Natural killer cell (primary cell): ENCODE results near the gene USP14. TPM values are rescaled to one million over a fixed set of nuclear protein-coding genes. Genes with fewer than 3 reads are reported as not detected.

Source experiments
- ATAC-seq, 3 donors: fragments of 150-1000 bp in 2 of 3; fragments of 200-7000 bp in 1 of 3; cut with Tn5 transposase; 1 replicate in 1 of 3; 2 replicates in 2 of 3; pipeline ENCODE4 v1.10.0; 2021; ENCODE audit warnings: mild to moderate bottlenecking in 2 of 3, moderate library complexity in 2 of 3
- DNase-seq, 2 donors: peaks; one replicate each; pipeline versions ENCODE4 v3.0.0 to v3.0.0-alpha.2; 2013 to 2021; ENCODE audit warnings: mixed read lengths in 1 of 2
- H3K27ac ChIP-seq: one replicate; pipeline ENCODE4 v1.5.1; 2013; ENCODE audit warnings: mild to moderate bottlenecking, low read length
- H3K27me3 ChIP-seq: one replicate; pipeline ENCODE4 v1.6.1; 2013; ENCODE audit warnings: low read length; ENCODE audit not compliant: control insufficient read depth, insufficient read depth
- H3K36me3 ChIP-seq: one replicate; pipeline ENCODE4 v1.6.1; 2013; ENCODE audit warnings: low read length; ENCODE audit not compliant: control insufficient read depth, insufficient read depth
- H3K4me1 ChIP-seq: one replicate; pipeline ENCODE4 v1.6.1; 2013; ENCODE audit warnings: low read length; ENCODE audit not compliant: control insufficient read depth, insufficient read depth
- H3K4me3 ChIP-seq: one replicate; pipeline ENCODE4 v1.5.1; 2013; ENCODE audit warnings: low read length
- H3K9me3 ChIP-seq: one replicate; pipeline ENCODE4 v1.6.1; 2013; ENCODE audit warnings: low read length; ENCODE audit not compliant: control insufficient read depth, insufficient read depth
- H3K27ac Mint-ChIP-seq, 2 donors: one replicate each; pipeline ENCODE4 v1.8.0; 2022; ENCODE audit warnings: mild to moderate bottlenecking in 2 of 2, mixed read lengths in 2 of 2, moderate library complexity in 1 of 2
- H3K27me3 Mint-ChIP-seq, 2 donors: one replicate each; pipeline ENCODE4 v1.8.0; 2022; ENCODE audit warnings: low read depth in 2 of 2, mixed read lengths in 2 of 2
- H3K36me3 Mint-ChIP-seq: one replicate; pipeline ENCODE4 v1.8.0; 2022; ENCODE audit warnings: mixed read lengths
- H3K4me1 Mint-ChIP-seq, 2 donors: one replicate each; pipeline ENCODE4 v1.8.0; 2022; ENCODE audit warnings: mixed read lengths in 2 of 2
- H3K4me3 Mint-ChIP-seq: one replicate; pipeline ENCODE4 v1.8.0; 2022; ENCODE audit warnings: mild to moderate bottlenecking, moderate library complexity, mixed read lengths
- H3K9me3 Mint-ChIP-seq, 2 donors: one replicate each; pipeline ENCODE4 v1.8.0; 2022; ENCODE audit warnings: mixed read lengths in 2 of 2
- WGBS: methylation state at CpG from one replicate; pipeline ENCODE4 v1.1.7; 2013; ENCODE audit warnings: missing lambda C conversion rate; ENCODE audit not compliant: insufficient coverage; 5-methylcytosine and 5-hydroxymethylcytosine counted together
- intact Hi-C: fragments of 100-400 bp; cut with micrococcal nuclease; formaldehyde crosslinking; loops from one replicate; pipeline ENCODE4 v1.14.2; 2022
- total RNA-seq, 4 donors: library from RNA; stranded (reverse); fragments of 120-200 nt in 1 of 4; gene quantifications; one replicate each; pipeline versions ENCODE4 v1.2.3 to v1.2.4, GENCODE V29; 2013 to 2022
- TF ChIP-seq, protein P1 (sequence below): fragments of 200-600 bp; IDR thresholded peaks from one replicate; pipeline ENCODE4 v1.8.0; 2022; ENCODE audit warnings: antibody characterized with exemption

Gene USP14
- total RNA-seq, 3 donors from 2014 or later (not counting 1 experiment from before 2014, with no cell fraction given), result 48.4 to 56.8 (median 50.8) TPM

DNA sequence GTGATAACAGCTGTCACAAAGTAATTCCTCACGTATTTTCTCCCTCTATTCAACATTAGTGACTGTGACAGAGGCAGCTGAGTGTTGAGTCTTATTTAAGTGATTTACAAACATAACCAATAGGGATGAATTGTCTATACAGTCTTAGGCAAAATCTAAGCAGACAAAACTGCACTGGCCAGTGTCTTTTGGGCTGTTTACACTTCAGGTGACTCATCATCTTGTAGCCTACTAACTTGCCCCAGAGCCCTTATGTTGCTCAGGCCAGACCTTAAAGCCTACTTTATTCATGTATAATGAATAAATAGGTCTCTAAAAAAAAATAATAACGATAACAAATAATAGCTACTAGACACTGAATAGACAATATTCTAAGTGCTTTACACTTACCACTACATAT is 92.3 kb downstream of the USP14 start:
- Mint-ChIP-seq H3K4me1 (no peaks in the 10 kb centered on the region), H3K27ac (no peak overlapping the region), H3K36me3 (peaks cover 25% of the 10 kb centered on the region), H3K9me3 (no peaks in the 10 kb centered on the region), H3K4me3 (no peak overlapping the region), H3K27me3 (no peaks in the 10 kb centered on the region)
- Histone ChIP-seq H3K27me3 (no peaks in the 10 kb centered on the region), H3K4me3 (no peak overlapping the region), H3K4me1 (no peaks in the 10 kb centered on the region), H3K27ac (no peak overlapping the region), H3K36me3 (peaks cover 70% of the 10 kb centered on the region), H3K9me3 (no peaks in the 10 kb centered on the region)
- intact Hi-C loops, result no loop called here
- ATAC-seq (no peak), DNase-seq (no peak)
- TF ChIP-seq, protein P1, sequence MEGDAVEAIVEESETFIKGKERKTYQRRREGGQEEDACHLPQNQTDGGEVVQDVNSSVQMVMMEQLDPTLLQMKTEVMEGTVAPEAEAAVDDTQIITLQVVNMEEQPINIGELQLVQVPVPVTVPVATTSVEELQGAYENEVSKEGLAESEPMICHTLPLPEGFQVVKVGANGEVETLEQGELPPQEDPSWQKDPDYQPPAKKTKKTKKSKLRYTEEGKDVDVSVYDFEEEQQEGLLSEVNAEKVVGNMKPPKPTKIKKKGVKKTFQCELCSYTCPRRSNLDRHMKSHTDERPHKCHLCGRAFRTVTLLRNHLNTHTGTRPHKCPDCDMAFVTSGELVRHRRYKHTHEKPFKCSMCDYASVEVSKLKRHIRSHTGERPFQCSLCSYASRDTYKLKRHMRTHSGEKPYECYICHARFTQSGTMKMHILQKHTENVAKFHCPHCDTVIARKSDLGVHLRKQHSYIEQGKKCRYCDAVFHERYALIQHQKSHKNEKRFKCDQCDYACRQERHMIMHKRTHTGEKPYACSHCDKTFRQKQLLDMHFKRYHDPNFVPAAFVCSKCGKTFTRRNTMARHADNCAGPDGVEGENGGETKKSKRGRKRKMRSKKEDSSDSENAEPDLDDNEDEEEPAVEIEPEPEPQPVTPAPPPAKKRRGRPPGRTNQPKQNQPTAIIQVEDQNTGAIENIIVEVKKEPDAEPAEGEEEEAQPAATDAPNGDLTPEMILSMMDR, result no peak
- whole genome bisulfite sequencing, result no CpG with 5 or more reads among the region's 2 CpGs

DNA sequence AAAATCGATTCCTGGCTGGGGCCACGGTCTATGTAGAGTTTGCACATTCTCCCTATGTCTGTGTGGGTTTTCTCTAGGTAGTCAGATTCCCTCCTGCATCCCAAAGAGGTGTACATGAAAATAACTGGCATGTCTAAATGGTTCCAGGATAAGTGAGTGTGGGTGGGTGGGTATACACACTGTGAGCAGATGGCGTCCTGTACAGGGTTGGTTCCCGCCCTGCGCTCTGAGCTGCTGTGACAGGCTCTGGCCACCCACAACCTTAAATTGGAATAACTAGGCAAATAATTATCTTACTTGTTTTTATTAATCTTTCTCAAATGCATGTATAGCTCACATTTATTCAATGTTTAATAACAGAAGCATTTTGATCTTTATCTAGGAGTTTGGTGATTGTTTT is 93.2 kb downstream of the USP14 start:
- H3K27ac Mint-ChIP-seq, result no peak overlapping the region
- H3K4me1 ChIP-seq, result no peaks in the 10 kb centered on the region
- H3K4me3 ChIP-seq, result no peak overlapping the region
- no peak overlapping the region for H3K27ac ChIP-seq
- no peaks in the 10 kb centered on the region for H3K9me3 ChIP-seq
- no peaks in the 10 kb centered on the region for H3K27me3 Mint-ChIP-seq
- no peaks in the 10 kb centered on the region for H3K27me3 ChIP-seq
- 93% methylated on average over 3 of the region's 5 CpGs for WGBS
- DNase-seq (no peak), ATAC-seq (no peak)
- peaks cover 25% of the 10 kb centered on the region for H3K36me3 Mint-ChIP-seq
- H3K36me3 ChIP-seq, result peaks cover 72% of the 10 kb centered on the region
- no peaks in the 10 kb centered on the region for H3K9me3 Mint-ChIP-seq
- no peak overlapping the region for H3K4me3 Mint-ChIP-seq
- TF ChIP-seq, protein P1, result no peak
- no peaks in the 10 kb centered on the region for H3K4me1 Mint-ChIP-seq
- intact Hi-C loops, result no loop called here

DNA sequence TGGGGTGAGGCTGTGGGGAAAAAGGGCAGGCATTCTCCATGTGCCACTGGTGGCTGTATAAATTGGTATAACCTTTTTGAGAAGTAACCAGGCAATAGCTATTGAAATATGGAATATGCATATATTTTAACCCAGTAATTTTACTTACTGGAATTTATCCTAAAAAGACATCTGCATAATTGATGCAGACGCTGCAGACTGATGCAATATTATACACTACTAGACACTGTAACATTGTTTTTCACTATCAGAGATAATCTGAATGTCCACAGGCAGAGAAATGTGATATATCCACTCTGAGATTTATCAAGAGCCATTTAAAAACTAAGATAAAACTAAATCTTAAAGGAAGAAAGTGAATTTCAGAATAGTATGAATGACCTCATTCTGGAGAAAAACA is 94.8 kb downstream of the USP14 start:
- TF ChIP-seq, protein P1, result no peak
- intact Hi-C loops, result no loop called here
- H3K9me3 ChIP-seq, result no peaks in the 10 kb centered on the region
- DNase-seq (no peak), ATAC-seq (no peak)
- no peaks in the 10 kb centered on the region for H3K9me3 Mint-ChIP-seq
- WGBS, result 100% methylated on average over 1 of the region's 1 CpG
- peaks cover 34% of the 10 kb centered on the region for H3K36me3 Mint-ChIP-seq
- no peak overlapping the region for H3K4me3 Mint-ChIP-seq
- H3K27ac ChIP-seq, result no peak overlapping the region
- H3K4me1 Mint-ChIP-seq, result no peaks in the 10 kb centered on the region
- H3K4me3 ChIP-seq, result no peak overlapping the region
- no peaks in the 10 kb centered on the region for H3K27me3 ChIP-seq
- H3K36me3 ChIP-seq, result peaks cover 78% of the 10 kb centered on the region
- H3K27me3 Mint-ChIP-seq, result no peaks in the 10 kb centered on the region
- no peak overlapping the region for H3K27ac Mint-ChIP-seq
- H3K4me1 ChIP-seq, result no peaks in the 10 kb centered on the region

DNA sequence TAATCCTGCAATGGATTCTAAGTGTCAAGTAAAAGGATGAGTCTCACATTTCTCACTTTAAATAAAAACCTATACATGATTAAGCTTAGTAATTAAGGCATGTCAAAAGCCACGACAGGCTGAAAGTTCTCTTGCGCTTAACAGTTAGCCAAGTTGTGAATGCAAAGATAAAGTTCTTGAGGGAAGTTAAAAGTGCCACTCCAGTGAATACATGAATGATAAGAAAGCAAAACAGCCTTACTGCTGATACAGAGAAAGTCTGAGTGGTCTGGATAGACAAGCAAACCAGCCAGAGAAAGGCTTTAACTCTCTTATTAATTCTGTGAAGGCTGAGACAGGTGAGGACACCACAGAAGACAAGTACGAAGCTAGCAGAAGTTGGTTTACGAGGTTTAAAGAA is 96.8 kb downstream of the USP14 start:
- no peaks in the 10 kb centered on the region for H3K4me1 ChIP-seq
- Mint-ChIP-seq H3K4me3 (no peak overlapping the region), H3K36me3 (peaks cover 36% of the 10 kb centered on the region), H3K27ac (no peak overlapping the region), H3K9me3 (no peaks in the 10 kb centered on the region), H3K27me3 (no peaks in the 10 kb centered on the region), H3K4me1 (no peaks in the 10 kb centered on the region)
- ATAC-seq (no peak), DNase-seq (no peak)
- H3K27ac ChIP-seq, result no peak overlapping the region
- 98% methylated on average over 4 of the region's 4 CpGs for WGBS
- intact Hi-C loops, result no loop called here
- TF ChIP-seq, protein P1, result no peak
- H3K9me3 ChIP-seq, result no peaks in the 10 kb centered on the region
- peaks cover 85% of the 10 kb centered on the region for H3K36me3 ChIP-seq
- no peak overlapping the region for H3K4me3 ChIP-seq
- no peaks in the 10 kb centered on the region for H3K27me3 ChIP-seq
